NT2/D1 (cell line): Measurements from ENCODE around the gene CDH18.

Experiments used
- SUZ12 ChIP-seq: IDR thresholded peaks from 2 replicates; pipeline ENCODE4 v1.6.1; 2011; ENCODE audit not compliant: insufficient read length, insufficient read depth; ENCODE audit errors: extremely low read depth
- ZNF274 ChIP-seq: IDR thresholded peaks from 2 replicates; pipeline ENCODE4 v1.6.1; 2011; ENCODE audit warnings: mild to moderate bottlenecking, low read depth, low read length

DNA sequence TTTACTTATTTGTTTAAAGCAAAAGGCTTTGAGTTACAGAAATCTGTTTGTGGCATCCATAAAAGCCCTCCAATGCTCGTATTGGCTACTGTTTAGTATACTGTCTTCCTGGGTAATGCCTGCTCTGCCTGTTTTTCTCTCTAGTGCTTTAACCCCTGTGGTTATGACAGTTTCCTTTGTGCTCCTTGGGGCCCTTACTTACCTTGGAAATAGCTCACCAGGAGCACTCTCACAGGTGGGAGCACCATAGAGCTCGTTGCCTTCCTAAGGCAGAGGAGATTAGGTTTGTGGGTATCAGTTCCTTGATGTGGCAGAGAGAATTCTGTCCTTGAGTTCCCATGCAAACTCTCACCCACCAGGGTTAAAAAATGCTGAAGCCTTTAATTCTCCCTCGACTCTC is 242.8 kb downstream of the CDH18 start:
- no peak for TF ChIP-seq ZNF274
- no peak for TF ChIP-seq SUZ12
